Measurements from ENCODE around the gene TRAF6.

- TF ChIP-seq CTCF (IDR thresholded peaks at IDR 0.05; ENCODE audit: poor library complexity) (no peak), EZH2phosphoT487 (IDR thresholded peaks at IDR 0.05; ENCODE audit: low read depth, severe bottlenecking, unreplicated experiment) (no peak), EZH2 (IDR thresholded peaks at IDR 0.05; ENCODE audit: borderline replicate concordance) (no peak)
Observed at GRCh38 chr11:36530840-36531239, 20.8 kb upstream of the TRAF6 start.

All from hepatocyte (in vitro differentiated cells).